ENCODE data around the gene PIP5K1C.

PIP5K1C gene

DNA sequence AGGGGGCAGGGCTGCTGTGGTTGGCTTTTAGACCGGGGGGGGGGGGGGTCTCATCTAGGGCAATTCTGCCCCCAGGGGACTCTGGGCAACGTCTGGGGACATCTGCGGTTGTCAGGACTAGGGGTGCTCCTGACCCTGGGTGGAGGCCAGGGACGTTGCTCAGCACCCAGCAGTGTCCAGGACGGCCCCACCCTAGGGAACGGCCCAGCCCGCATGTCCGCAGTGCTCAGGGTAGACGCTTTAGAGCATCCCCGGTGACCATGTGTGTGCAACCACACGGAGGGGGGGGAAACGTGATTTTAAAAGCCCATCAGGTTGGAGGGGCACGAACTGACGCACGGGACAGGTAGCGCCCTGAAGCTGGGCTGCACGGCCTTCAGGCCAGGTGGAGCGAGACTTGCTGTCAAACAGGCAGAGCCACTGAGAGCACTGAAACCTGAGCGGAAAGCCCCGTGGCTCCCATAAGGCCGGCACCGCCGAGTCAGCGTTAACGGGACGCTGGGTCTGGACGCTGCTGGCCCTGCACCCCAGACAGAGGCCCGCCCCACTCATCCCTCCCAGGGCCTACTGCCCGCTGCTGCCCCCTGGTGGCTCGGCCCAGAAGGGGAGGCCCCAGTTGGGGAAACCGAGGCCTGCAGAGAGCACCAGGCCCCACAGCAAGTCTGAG, 82.0 kb downstream of the PIP5K1C start:
- no peak overlapping the region for H3K4me3 ChIP-seq (ENCODE audit: low read length)
- H2AFZ ChIP-seq (ENCODE audit: low read depth, low read length), result no peak overlapping the region
- H3K4me1 ChIP-seq (ENCODE audit: insufficient read depth, low read length), result no peaks in the 10 kb centered on the region
- no peaks in the 10 kb centered on the region for H3K9me3 ChIP-seq (ENCODE audit: low read length)
- peaks cover 25% of the 10 kb centered on the region for H3K36me3 ChIP-seq (ENCODE audit: insufficient read depth, low read length)
- no peaks in the 10 kb centered on the region for H3K27me3 ChIP-seq (ENCODE audit: insufficient read depth, low read length)

DNA sequence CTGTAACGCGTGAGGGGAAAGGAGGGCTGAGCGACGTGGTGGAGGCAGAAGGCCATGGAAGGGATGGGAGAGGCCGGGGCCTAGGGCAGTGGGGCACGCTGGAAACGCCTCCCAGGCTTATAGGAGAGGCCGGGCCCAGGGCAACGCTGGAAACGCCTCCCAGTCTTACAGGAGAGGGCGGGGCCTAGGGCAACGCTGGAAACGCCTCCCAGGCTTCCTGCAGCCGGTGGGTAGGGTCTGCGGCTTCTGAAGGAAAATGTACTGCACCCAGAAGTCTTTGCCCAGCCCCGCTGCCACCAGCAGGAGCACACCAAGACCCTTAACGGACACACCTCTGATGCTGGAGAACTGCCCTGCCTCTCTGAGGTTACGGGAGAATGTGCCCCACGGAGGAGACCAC, 82.8 kb downstream of the PIP5K1C start:
- Histone ChIP-seq H2AFZ (ENCODE audit: low read depth, low read length) (no peak overlapping the region), H3K27me3 (ENCODE audit: insufficient read depth, low read length) (no peaks in the 10 kb centered on the region), H3K4me3 (ENCODE audit: low read length) (no peak overlapping the region), H3K9me3 (ENCODE audit: low read length) (no peaks in the 10 kb centered on the region), H3K36me3 (ENCODE audit: insufficient read depth, low read length) (peaks cover 22% of the 10 kb centered on the region), H3K4me1 (ENCODE audit: insufficient read depth, low read length) (no peaks in the 10 kb centered on the region)

DNA sequence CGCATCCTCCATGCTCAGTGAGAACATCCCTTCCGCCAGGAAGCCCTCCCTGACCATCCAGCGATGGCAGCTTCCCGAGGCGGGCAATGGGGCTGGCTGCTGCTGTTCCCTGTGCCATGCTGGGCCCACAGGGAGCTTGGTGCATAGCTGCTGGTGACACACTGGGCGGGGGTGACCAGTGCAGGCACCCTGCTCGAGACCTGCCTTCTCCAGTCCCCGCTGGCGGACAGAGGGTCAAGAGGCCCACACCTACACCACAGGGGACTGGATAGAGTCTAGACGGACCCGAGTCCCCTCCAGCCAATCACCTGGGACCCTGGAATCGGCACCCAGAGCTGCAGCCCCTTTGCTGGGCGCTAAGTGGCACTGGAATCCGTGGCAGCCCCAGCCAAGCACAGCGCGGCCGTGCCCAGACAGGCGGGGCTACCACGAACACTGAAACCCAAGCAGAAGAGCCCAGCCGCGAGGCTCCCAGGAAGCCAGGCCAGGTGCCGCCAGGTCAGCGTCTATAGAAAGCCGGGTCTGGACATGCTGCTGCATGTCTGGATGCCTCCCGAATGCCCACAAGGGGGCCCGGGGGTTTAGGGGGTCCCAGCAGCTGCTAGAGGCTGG, 84.6 kb downstream of the PIP5K1C start:
- Histone ChIP-seq H3K4me1 (ENCODE audit: insufficient read depth, low read length) (no peaks in the 10 kb centered on the region), H3K9me3 (ENCODE audit: low read length) (no peaks in the 10 kb centered on the region), H3K36me3 (ENCODE audit: insufficient read depth, low read length) (peaks cover 31% of the 10 kb centered on the region), H2AFZ (ENCODE audit: low read depth, low read length) (no peak overlapping the region), H3K27me3 (ENCODE audit: insufficient read depth, low read length) (no peaks in the 10 kb centered on the region), H3K4me3 (ENCODE audit: low read length) (no peak overlapping the region)

DNA sequence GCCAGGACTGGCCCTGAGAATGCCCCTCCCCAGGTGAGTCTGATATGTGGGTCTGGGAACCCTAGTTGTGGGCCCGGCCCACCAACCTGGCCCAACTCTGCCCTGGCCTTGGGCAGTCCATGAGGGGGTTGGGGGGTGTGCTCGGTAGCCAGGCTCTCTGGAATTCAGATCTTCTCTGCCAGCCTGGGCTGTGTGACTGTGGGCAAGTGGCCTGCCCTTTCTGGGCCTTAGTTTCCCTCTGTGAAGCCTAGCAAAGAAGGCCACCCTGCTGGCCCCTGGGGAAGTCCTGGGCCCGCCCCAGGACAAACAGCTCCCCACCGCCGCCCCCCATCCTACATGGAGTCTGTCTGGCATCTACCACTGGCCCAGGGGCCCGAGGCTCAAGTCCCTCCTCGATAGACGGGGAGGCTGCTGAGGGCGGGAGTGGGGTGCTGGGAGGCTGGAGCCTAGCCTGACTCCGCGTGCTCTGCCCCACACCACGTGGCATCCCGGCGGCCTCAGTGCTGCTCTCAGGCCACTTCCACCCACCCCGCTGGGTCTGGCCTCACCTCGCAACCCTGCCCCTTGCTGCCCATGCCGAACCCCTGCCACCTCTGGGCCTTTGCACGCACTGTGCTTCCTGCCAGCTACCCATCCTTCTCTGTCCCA, 85.3 kb downstream of the PIP5K1C start:
- Histone ChIP-seq H3K9me3 (ENCODE audit: low read length) (no peaks in the 10 kb centered on the region), H3K27me3 (ENCODE audit: insufficient read depth, low read length) (no peaks in the 10 kb centered on the region), H2AFZ (ENCODE audit: low read depth, low read length) (no peak overlapping the region), H3K4me3 (ENCODE audit: low read length) (no peak overlapping the region), H3K4me1 (ENCODE audit: insufficient read depth, low read length) (no peaks in the 10 kb centered on the region), H3K36me3 (ENCODE audit: insufficient read depth, low read length) (peaks cover 28% of the 10 kb centered on the region)

DNA sequence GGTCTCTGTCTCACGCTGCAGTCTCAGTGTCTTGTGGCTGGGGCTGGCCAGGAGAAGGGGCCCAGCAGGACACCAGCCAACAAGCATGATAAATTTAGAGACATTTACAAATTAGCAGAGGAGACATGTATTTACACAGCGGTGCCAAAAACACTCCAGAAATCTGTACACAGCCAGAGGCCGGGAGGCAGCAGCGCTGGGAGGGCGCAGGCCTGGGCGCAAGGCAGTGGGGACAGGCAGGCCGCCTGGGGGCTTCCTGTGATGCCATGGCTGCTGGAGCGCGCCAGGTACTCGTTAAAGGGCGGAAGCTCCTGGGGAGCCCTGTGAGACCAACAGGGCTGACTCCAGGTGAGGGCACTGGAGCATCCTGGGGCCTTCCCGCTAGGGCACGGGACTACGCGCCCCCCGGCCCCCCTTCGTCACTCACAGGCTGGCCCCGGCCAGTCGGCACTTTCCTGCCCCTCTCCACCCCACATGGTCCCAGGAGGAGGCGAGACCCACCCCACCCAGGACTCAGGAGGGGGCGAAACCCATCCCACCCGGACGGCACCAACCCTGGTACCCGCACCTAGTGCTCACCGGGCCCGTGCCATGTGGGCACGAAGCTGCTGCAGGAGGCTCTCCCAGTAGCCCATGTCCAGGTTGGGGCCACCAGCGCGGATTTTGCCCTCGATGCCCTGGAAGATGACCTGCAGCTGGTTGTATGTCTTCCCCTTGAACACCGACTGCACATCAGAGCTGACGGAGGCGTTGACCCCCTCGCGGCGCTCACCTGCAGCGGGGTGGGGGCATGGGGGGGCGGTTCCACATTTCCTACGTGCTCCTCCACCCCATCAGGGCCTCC, 86.2 kb downstream of the PIP5K1C start:
- Histone ChIP-seq H3K4me1 (ENCODE audit: insufficient read depth, low read length) (no peaks in the 10 kb centered on the region), H3K9me3 (ENCODE audit: low read length) (no peaks in the 10 kb centered on the region), H3K27me3 (ENCODE audit: insufficient read depth, low read length) (no peaks in the 10 kb centered on the region), H3K36me3 (ENCODE audit: insufficient read depth, low read length) (peaks cover 28% of the 10 kb centered on the region), H3K4me3 (ENCODE audit: low read length) (no peak overlapping the region), H2AFZ (ENCODE audit: low read depth, low read length) (no peak overlapping the region)

DNA sequence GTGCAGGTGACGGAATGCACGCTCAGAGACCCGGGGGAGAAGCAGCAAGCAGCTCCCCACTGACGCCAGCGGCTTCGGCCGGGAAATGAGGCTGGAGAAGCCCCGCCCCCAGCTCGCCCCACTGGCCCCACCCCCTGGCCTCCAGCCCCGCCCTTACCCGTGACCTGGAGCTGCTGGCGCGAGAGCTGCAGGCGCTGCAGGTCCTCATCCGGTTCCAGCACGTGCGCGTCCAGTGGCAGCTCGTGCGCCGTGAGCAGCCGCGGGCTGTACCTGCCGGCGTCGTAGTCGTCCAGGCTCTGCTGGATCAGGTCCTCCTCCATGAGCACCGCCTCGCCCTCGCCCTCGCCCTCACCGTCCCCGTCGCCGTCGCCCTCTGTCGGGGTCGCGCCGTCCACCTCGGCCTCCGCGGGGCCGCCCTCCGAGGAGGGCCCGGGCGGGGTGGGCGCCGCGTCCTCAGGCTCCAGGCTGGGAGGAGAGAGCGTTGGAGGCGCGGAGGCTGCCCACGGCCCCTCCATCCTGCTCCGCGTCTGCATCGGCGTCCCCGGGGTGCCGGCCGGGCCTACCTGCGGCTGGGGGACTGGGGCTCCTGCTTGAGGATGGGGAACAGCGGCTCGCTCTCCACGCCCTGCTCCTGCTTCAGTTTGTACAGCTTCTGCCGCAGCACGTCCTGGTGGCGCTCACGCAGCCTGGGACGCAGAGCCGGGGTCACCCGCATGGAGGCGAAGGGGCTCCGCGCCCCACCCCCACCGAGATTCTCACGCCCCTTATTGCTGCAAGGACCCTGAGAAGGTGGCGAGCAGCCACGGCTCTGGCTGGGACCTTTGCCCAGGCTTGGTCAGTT, 87.1 kb downstream of the PIP5K1C start:
- H3K27me3 ChIP-seq (ENCODE audit: insufficient read depth, low read length), result peaks cover 4% of the 10 kb centered on the region
- no peak overlapping the region for H3K4me3 ChIP-seq (ENCODE audit: low read length)
- peaks cover 28% of the 10 kb centered on the region for H3K36me3 ChIP-seq (ENCODE audit: insufficient read depth, low read length)
- H2AFZ ChIP-seq (ENCODE audit: low read depth, low read length), result no peak overlapping the region
- no peaks in the 10 kb centered on the region for H3K9me3 ChIP-seq (ENCODE audit: low read length)
- no peaks in the 10 kb centered on the region for H3K4me1 ChIP-seq (ENCODE audit: insufficient read depth, low read length)

DNA sequence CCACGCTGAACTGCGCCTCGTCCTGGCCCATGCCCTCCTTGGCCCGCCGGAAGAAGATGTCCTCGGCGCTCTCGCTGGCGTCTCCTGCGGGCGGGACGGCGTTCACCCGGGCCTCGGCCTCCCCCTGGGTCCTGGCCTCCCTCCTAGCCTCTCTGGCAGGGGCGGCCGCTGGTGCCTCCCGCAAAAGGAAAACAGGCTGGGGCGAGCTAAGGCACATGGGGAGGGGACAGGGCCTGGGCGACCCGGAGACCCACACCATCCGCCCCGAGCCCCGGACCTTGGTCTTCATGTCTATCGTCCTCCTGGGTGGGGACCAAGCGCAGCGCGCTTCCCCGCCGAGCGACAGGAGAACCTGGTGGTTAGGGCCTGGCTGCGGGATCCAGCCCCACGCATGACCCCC, 87.9 kb downstream of the PIP5K1C start:
- Histone ChIP-seq H3K9me3 (ENCODE audit: low read length) (no peaks in the 10 kb centered on the region), H3K4me1 (ENCODE audit: insufficient read depth, low read length) (peaks cover 2% of the 10 kb centered on the region), H3K36me3 (ENCODE audit: insufficient read depth, low read length) (peaks cover 24% of the 10 kb centered on the region), H3K4me3 (ENCODE audit: low read length) (no peak overlapping the region), H3K27me3 (ENCODE audit: insufficient read depth, low read length) (peaks cover 12% of the 10 kb centered on the region), H2AFZ (ENCODE audit: low read depth, low read length) (no peak overlapping the region)

DNA sequence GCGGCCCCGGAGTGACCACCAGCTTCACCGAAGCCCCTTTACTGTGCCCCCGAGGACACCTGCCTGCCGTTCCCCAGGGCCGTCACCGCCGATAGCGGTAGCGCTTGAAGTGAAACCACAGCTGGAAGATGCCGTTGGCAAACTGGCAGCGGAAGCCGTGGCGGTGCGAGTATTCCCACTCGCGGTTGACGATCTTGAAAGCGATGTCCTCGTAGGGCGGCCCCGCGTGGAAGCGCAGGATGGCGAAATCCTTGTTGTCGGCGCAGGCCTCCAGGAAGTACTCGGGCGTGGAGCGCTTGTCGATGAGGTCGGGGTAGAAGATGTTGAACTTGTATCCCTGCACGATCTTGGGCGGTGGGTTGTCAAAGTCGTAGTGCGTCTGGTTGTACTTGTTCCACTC, 88.4 kb downstream of the PIP5K1C start:
- Histone ChIP-seq H2AFZ (ENCODE audit: low read depth, low read length) (no peak overlapping the region), H3K9me3 (ENCODE audit: low read length) (no peaks in the 10 kb centered on the region), H3K4me3 (ENCODE audit: low read length) (no peak overlapping the region), H3K4me1 (ENCODE audit: insufficient read depth, low read length) (peaks cover 3% of the 10 kb centered on the region), H3K27me3 (ENCODE audit: insufficient read depth, low read length) (peaks cover 17% of the 10 kb centered on the region), H3K36me3 (ENCODE audit: insufficient read depth, low read length) (peaks cover 20% of the 10 kb centered on the region)

DNA sequence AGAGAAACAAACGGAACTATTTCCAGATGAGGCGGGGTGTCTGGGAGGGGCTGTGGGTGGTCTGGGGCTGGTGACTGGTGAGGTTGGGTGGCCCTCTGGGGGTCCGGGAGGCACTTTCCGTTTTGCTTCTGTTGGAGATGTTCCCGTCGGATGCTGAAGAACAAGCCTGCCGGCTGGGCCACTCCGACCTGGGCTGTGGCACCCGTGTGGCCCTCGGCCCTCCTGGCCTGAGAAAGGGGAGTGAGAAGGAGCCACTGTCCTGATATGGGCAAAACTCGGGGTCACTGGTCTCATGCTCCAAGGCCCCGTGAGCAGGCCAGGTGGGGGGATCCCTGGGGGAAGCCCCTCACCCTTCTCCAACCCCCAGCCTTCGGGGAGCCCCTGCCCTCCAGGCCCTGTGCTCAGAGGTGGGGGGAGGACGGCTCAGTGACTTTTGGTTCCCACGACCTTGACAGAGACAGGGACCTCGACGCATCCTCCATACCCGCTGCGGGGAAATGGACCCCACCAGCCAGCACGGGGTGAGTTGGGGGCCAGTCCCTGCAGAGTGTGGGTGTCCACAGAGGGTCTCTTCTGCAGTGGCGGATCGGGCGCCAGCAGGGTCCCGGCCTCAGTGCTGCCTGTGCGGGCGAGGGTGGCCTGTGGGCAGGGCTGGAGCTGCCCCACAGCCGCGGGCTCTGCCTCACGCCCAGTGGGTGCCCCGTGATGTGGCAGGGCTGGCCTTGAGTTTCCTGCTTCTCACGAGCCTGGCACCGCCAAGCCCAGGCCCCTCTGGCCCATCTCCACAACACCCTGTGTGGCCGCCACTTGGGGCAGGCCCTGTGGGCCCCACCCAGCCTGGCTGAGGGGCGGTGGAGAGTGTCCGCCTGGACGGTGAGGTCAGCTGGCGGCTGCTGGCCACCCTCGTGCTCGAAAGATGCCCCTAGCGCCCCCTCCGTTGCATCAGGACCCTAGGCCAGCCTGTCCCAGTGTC, 89.2 kb downstream of the PIP5K1C start:
- H3K9me3 ChIP-seq (ENCODE audit: low read length), result no peaks in the 10 kb centered on the region
- no peak overlapping the region for H2AFZ ChIP-seq (ENCODE audit: low read depth, low read length)
- peaks cover 3% of the 10 kb centered on the region for H3K4me1 ChIP-seq (ENCODE audit: insufficient read depth, low read length)
- H3K36me3 ChIP-seq (ENCODE audit: insufficient read depth, low read length), result peaks cover 20% of the 10 kb centered on the region
- H3K27me3 ChIP-seq (ENCODE audit: insufficient read depth, low read length), result peaks cover 23% of the 10 kb centered on the region
- H3K4me3 ChIP-seq (ENCODE audit: low read length), result no peak overlapping the region

DNA sequence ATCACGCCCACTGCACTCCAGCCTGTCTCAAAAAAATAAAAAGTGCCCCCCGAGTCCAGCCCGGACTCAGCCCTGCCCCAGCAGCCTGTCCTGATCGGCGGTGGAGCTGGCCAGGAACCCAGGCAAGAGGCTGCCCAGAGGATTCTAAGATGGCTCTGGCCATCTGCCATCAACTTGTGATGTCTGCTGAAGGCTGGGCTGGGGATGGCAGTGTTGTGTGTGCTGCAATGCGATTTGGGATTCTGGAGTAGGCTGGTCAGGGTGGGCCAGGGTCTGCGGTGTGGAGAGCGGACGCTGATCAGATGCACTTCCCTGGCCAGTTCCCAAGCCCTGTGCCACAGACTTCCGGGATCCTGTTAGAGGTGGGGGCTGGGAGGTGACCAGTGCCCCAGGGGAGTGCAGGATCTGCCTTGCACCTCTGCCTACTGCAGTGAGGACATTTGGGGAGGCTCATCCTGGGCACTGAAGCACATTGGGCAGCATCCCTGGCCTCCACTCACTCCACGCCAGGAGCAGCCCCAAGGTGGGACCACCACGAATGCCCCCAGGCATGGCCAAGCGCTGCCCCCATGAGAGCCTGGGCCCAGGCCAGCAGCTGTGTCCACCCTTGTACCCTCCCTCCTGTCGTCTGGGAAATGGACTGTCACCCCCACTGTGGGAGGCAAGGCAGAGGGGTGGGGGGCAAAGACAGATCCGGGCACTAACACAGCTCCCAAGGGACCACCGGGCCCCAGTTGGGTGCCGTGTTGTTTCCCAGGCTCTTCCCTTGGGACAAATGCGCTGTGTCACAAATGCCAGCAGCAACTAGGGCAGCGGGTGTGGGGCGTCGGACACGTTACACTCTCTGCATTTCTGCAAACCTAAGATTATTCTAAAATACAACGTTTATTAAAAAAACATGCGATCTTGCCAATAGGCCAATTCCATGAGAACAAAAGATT, 90.2 kb downstream of the PIP5K1C start:
- H3K27me3 ChIP-seq (ENCODE audit: insufficient read depth, low read length), result peaks cover 33% of the 10 kb centered on the region
- no peak overlapping the region for H2AFZ ChIP-seq (ENCODE audit: low read depth, low read length)
- no peaks in the 10 kb centered on the region for H3K9me3 ChIP-seq (ENCODE audit: low read length)
- H3K4me1 ChIP-seq (ENCODE audit: insufficient read depth, low read length), result peaks cover 3% of the 10 kb centered on the region
- peaks cover 20% of the 10 kb centered on the region for H3K36me3 ChIP-seq (ENCODE audit: insufficient read depth, low read length)
- no peak overlapping the region for H3K4me3 ChIP-seq (ENCODE audit: low read length)

DNA sequence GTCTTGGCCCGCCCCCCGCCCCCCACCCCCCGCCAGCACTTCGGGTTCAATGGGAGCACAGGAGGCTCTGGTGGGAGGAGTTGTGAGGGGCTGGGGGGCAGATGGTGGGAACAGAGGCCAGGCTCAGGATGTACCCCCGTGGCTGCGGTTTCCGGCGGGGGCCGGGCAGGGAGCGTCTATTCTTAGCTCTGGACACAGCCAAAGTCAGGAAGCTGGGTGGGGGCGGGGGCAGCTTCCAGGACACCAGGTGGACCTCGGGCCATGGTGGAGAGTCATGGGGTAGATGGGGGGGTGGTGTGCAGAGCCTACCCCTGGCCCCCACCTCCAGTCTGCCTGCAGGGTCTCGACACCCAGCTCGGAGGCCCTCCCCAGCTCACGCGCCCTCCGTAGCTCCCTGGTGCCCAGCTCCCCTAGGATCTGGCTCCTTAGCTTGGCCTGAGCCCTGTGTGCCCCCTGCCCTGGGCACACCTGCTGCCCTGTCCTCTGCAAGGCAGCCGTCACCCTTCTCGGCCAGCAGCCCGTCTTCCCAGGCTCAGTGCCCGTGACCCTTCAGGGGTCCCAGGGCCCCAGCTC, 91.4 kb downstream of the PIP5K1C start:
- peaks cover 3% of the 10 kb centered on the region for H3K4me1 ChIP-seq (ENCODE audit: insufficient read depth, low read length)
- H3K36me3 ChIP-seq (ENCODE audit: insufficient read depth, low read length), result peaks cover 19% of the 10 kb centered on the region
- peaks cover 43% of the 10 kb centered on the region for H3K27me3 ChIP-seq (ENCODE audit: insufficient read depth, low read length)
- no peak overlapping the region for H2AFZ ChIP-seq (ENCODE audit: low read depth, low read length)
- H3K4me3 ChIP-seq (ENCODE audit: low read length), result no peak overlapping the region
- no peaks in the 10 kb centered on the region for H3K9me3 ChIP-seq (ENCODE audit: low read length)

Measured in neuron (in vitro differentiated cells).